K562 (cell line): ENCODE measurements around the gene TFF2. TPM values are rescaled to one million over a fixed set of nuclear protein-coding genes. Genes with fewer than 3 reads are reported as not detected.

Experiments used
- ATAC-seq: fragments of 200-7000 bp; cut with Tn5 transposase; 3 replicates; pipeline ENCODE4 v1.9.1; 2020; ENCODE audit warnings: moderate library complexity
- BruUV-seq: library from RNA; stranded (reverse); fragments of 400-500 nt; replicated peaks from 2 replicates; lab custom pipeline; 2021; lab: Mats Ljungman, UMichigan
- CTCF ChIA-PET: fragments of 300-600 bp; formaldehyde crosslinking; extraction: SDS; loops from one replicate; lab custom pipeline; 2021; ENCODE audit warnings: low intra/inter-chr PET ratio; lab: Yijun Ruan, JAX
- POLR2A ChIA-PET: fragments of 300-600, 350-650 bp; sonication (Branson Sonifier 250); formaldehyde crosslinking; extraction: SDS; loops from one replicate; lab custom pipeline; 2021; ENCODE audit warnings: antibody characterized with exemption, inconsistent platforms; lab: Yijun Ruan, JAX
- DNase-seq, 4 experiments: peaks; one replicate each; pipeline versions ENCODE4 v3.0.0 to v3.0.0-alpha.2; 2011 to 2018; ENCODE audit warnings: low spot score in 3 of 4, mixed read lengths in 3 of 4; ENCODE audit errors: extremely low read depth in 1 of 4
- FAIRE-seq: peaks from 2 replicates; lab custom pipeline; 2011; peaks lifted over from hg19 to GRCh38; lab: Jason Lieb, UNC
- H2AFZ ChIP-seq: 2 replicates; pipeline ENCODE4 v1.6.0; 2011; ENCODE audit warnings: low read depth, low read length, control low read depth, inconsistent platforms
- H3K27ac ChIP-seq: fragments of 200-600 bp; 3 replicates; pipeline ENCODE4 v1.8.0; 2011; ENCODE audit warnings: low read depth, mild to moderate bottlenecking, control low read depth, inconsistent platforms, low read length, moderate library complexity, mixed read lengths; ENCODE audit errors: extremely low read depth
- H3K27me3 ChIP-seq, 2 experiments: fragments of 300-600 bp in 1 of 2; 2 replicates in 1 of 2; 3 replicates in 1 of 2; pipeline versions ENCODE4 v1.6.0 to v1.8.0; 2011; ENCODE audit warnings: inconsistent platforms in 2 of 2, low read length in 2 of 2, mild to moderate bottlenecking in 1 of 2, mixed read lengths in 1 of 2, moderate library complexity in 1 of 2; ENCODE audit not compliant: control insufficient read depth in 2 of 2, insufficient read depth in 2 of 2
- H3K36me3 ChIP-seq: fragments of 300-600 bp; 3 replicates; pipeline ENCODE4 v1.8.0; 2011; ENCODE audit warnings: mild to moderate bottlenecking, low read length, inconsistent platforms; ENCODE audit not compliant: control insufficient read depth, insufficient read depth
- H3K4me1 ChIP-seq, 2 experiments: fragments of 200-600 bp in 1 of 2; replicated peaks in 1 of 2; 2 replicates in 1 of 2; 3 replicates in 1 of 2; pipeline versions ENCODE4 v1.5.1 to v1.8.0; 2011; ENCODE audit warnings: inconsistent platforms in 2 of 2, low read length in 2 of 2, mild to moderate bottlenecking in 1 of 2, mixed read lengths in 1 of 2, moderate library complexity in 1 of 2; ENCODE audit not compliant: control insufficient read depth in 2 of 2, insufficient read depth in 2 of 2
- H3K4me2 ChIP-seq: 2 replicates; pipeline ENCODE4 v1.6.1; 2011; ENCODE audit warnings: low read length, control low read depth, inconsistent platforms, mixed read lengths; ENCODE audit not compliant: insufficient read depth
- H3K4me3 ChIP-seq: fragments of 200-600 bp; sonication (generic), shearing (Covaris generic); 2 replicates; pipeline ENCODE4 v1.5.1; 2016; ENCODE audit warnings: control low read depth, inconsistent platforms
- H3K79me2 ChIP-seq: fragments of 200-600 bp; 3 replicates; pipeline ENCODE4 v1.8.0; 2011; ENCODE audit warnings: low read length, inconsistent platforms; ENCODE audit not compliant: control insufficient read depth, insufficient read depth
- H3K9ac ChIP-seq, 2 experiments: 2 replicates each; pipeline versions ENCODE4 v1.6.0 to v1.6.1; 2011; ENCODE audit warnings: low read depth in 2 of 2, low read length in 2 of 2, control low read depth in 1 of 2, inconsistent platforms in 1 of 2, mild to moderate bottlenecking in 1 of 2, mixed read lengths in 1 of 2; ENCODE audit not compliant: insufficient read depth in 1 of 2
- H3K9me1 ChIP-seq: one replicate; pipeline ENCODE4 v1.6.0; 2011; ENCODE audit warnings: inconsistent platforms, mild to moderate bottlenecking, low read length, moderate library complexity; ENCODE audit not compliant: control insufficient read depth, insufficient read depth
- H3K9me3 ChIP-seq: replicated peaks from 2 replicates; pipeline ENCODE4 v1.5.1; 2011; ENCODE audit warnings: low read depth, low read length, inconsistent platforms; ENCODE audit not compliant: control insufficient read depth, insufficient read depth
- H4K20me1 ChIP-seq: replicated peaks from 2 replicates; pipeline ENCODE4 v1.6.1; 2011; ENCODE audit warnings: low read length, inconsistent platforms, mixed read lengths; ENCODE audit not compliant: control insufficient read depth, insufficient read depth
- BMI1 ChIP-seq: fragments of 150-350 bp; IDR thresholded peaks from 2 replicates; pipeline ENCODE4 v1.6.1; 2014; ENCODE audit warnings: low read length
- MCM3 ChIP-seq: fragments of 450-650 bp; IDR thresholded peaks from 2 replicates; pipeline ENCODE4 v1.6.1; 2016
- MIER1 ChIP-seq: fragments of 450-650 bp; IDR thresholded peaks from 2 replicates; pipeline ENCODE4 v1.6.1; 2016; ENCODE audit warnings: antibody characterized with exemption, mild to moderate bottlenecking, low read depth
- MXI1 ChIP-seq: IDR thresholded peaks from 2 replicates; pipeline ENCODE4 v1.6.1; 2011; ENCODE audit warnings: low read depth, mild to moderate bottlenecking, improper control_type of control experiment, low read length
- POLR2AphosphoS2 ChIP-seq: IDR thresholded peaks from 2 replicates; pipeline ENCODE4 v1.6.1; 2012; ENCODE audit warnings: low read length, improper control_type of control experiment
- SIN3A ChIP-seq, 2 experiments: fragments of 150-350 bp in 1 of 2; IDR thresholded peaks; 2 replicates each; pipeline ENCODE4 v1.6.1; 2011 to 2016; ENCODE audit warnings: borderline replicate concordance in 2 of 2, low read depth in 2 of 2, low read length in 2 of 2, mild to moderate bottlenecking in 2 of 2, moderate library complexity in 2 of 2; ENCODE audit not compliant: control insufficient read depth in 1 of 2
- ZNF12 ChIP-seq: sonication (generic); formaldehyde crosslinking; IDR thresholded peaks from 2 replicates; pipeline ENCODE4 v1.4.0; 2020; ENCODE audit warnings: mild to moderate bottlenecking, missing genetic modification reagents
- ZNF764 ChIP-seq: fragments of 250-450 bp; sonication (Bioruptor Pico); IDR thresholded peaks from 2 replicates; pipeline ENCODE4 v1.4.0; 2020; ENCODE audit warnings: low read depth, mild to moderate bottlenecking, moderate library complexity
- ZNF780A ChIP-seq: fragments of 250-450 bp; sonication (Bioruptor Pico); IDR thresholded peaks from 2 replicates; pipeline ENCODE4 v1.5.0; 2021; ENCODE audit warnings: mild to moderate bottlenecking
- WGBS: fragments of 100-300 bp; shearing (Covaris generic); methylation state at CpG from one replicate; pipeline ENCODE4 v1.1.6; 2016; ENCODE audit warnings: low coverage, mixed read lengths; ENCODE audit not compliant: insufficient coverage; ENCODE audit errors: missing lambda C conversion rate; 5-methylcytosine and 5-hydroxymethylcytosine counted together
- in situ Hi-C: fragments of 300-500 bp; cut with MboI; formaldehyde crosslinking; loops from 4 replicates; pipeline ENCODE4 v1.15.0; 2018; ENCODE audit warnings: inconsistent platforms, mixed read lengths
- intact Hi-C: fragments of 100-400 bp; cut with micrococcal nuclease; formaldehyde crosslinking; loops from 2 replicates; pipeline ENCODE4 v1.14.2; 2022
- polyA plus RNA-seq, 8 experiments: library from polyadenylated mRNA; depleted of rRNA in 4 of 8; stranded (reverse) in 5 of 8; unstranded in 3 of 8; fragments of >200 nt; fragmentation: Nextera tagmentation in 2 of 8; fragmentation: Illumina TruSeq in 1 of 8; extraction: Ambion mirVana in 2 of 8; extraction: Trizol in 1 of 8; gene quantifications; 2 replicates each; pipeline versions ENCODE4 v1.2.1 to v1.2.3, GENCODE V29; 2011 to 2014; ENCODE audit warnings: inconsistent platforms in 1 of 8, missing spikeins in 1 of 8
- total RNA-seq, 7 experiments: library from RNA; depleted of rRNA in 6 of 7; stranded (reverse); fragments of >200 nt in 6 of 7; fragmentation: Illumina TruSeq in 2 of 7; extraction: Trizol in 2 of 7; gene quantifications; 2 replicates each; pipeline versions ENCODE4 v1.2.1 to v1.2.3, GENCODE V29; 2011 to 2021; ENCODE audit warnings: low replicate concordance in 1 of 7
- TF ChIP-seq, protein P1 (sequence below): sonication (generic); formaldehyde crosslinking; IDR thresholded peaks from 2 replicates; pipeline ENCODE4 v1.8.0; 2022; ENCODE audit warnings: mild to moderate bottlenecking, missing genetic modification reagents
- TF ChIP-seq, protein P2 (sequence below): sonication (generic); formaldehyde crosslinking; IDR thresholded peaks from 2 replicates; pipeline ENCODE4 v1.8.0; 2023; ENCODE audit warnings: missing genetic modification reagents, mild to moderate bottlenecking, borderline replicate concordance

TFF2 gene
- total and polyA plus RNA-seq, 9 of the 15 experiments (the other 6 are each of a cell fraction or from before 2014, with no cell fraction given): not detected

DNA sequence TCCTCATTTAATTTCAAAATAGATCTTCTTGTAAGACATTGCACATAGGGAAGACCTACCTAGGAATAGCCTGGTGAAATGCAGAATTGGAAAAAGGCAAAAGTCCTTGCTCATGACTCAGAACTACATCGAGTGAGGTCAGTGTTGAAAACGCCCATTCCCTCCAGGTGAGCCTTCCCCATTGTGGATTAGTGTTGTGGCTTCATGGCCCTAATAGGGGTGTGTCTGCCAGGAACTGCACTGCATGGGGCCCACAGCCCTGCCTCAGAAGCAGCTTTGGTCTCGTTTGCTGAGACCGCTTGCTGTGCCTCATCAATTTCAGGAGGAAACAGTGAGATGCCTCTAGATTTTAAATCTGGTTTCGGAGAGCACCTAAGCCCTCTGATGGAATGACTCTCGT is 52.6 kb downstream of the TFF2 start:
- CTCF ChIA-PET: interaction anchor here (1.3 kb wide), 1 partner anchor 11 kb away, joined by 4 read pairs; no protein-coding TSS in a partner anchor
- Histone ChIP-seq H3K9ac (no peak overlapping the region), H2AFZ (no peak overlapping the region), H3K4me2 (no peak overlapping the region), H3K9me1 (no peaks in the 10 kb centered on the region), H3K36me3 (no peaks in the 10 kb centered on the region), H4K20me1 (peaks cover 5% of the 10 kb centered on the region; the same call in 1 of the 2 replicates), H3K9me3 (no peaks in the 10 kb centered on the region), H3K4me3 (no peak overlapping the region), H3K27ac (no peak overlapping the region), H3K27me3 (peaks cover 60 to 82% of the 10 kb centered on the region in 2 experiments), H3K4me1 (peaks cover 0 to 8% of the 10 kb centered on the region in 2 experiments; a peak in 1 of 5 replicates), H3K79me2 (no peaks in the 10 kb centered on the region)
- WGBS: 0% methylated on average over 6 of the region's 6 CpGs
- no TSS peak for BruUV-seq
- ATAC-seq (no peak), DNase-seq (no peak), FAIRE-seq (no peak)
- POLR2A ChIA-PET: no interaction called here
- TF ChIP-seq POLR2AphosphoS2: no peak
- no peak for TF ChIP-seq MXI1
- in situ Hi-C loops: no loop called here
- intact Hi-C loops: no loop called here

DNA sequence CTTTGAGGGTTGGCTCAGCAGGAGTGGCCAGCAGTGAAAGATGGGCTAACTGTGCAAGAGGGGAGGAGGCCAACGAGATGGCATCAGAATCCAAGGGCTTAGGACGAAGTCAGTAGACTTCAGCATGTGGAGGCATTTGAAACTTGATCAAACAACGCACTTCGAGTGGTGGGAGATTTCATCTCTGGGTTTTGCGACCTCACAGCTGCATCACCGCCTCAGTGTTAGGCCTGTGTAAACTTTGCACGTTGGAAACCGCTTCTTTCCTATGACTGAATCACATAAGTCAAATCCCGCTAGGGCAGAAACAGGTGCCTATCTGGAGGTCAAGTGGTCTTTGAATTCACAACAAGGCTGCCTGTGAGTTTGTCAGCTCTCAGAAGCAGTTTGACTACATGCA is 53.4 kb downstream of the TFF2 start:
- Histone ChIP-seq H3K79me2 (no peaks in the 10 kb centered on the region), H3K27me3 (peaks cover 57 to 79% of the 10 kb centered on the region in 2 experiments), H3K9me1 (no peaks in the 10 kb centered on the region), H2AFZ (no peak overlapping the region), H3K4me3 (no peak overlapping the region), H3K27ac (no peak overlapping the region), H3K9me3 (no peaks in the 10 kb centered on the region), H4K20me1 (peaks cover 7% of the 10 kb centered on the region), H3K4me2 (no peak overlapping the region), H3K4me1 (peaks cover 0 to 8% of the 10 kb centered on the region in 2 experiments; a peak in 1 of 5 replicates), H3K9ac (no peak overlapping the region), H3K36me3 (no peaks in the 10 kb centered on the region)
- ATAC-seq: no peak
- CTCF ChIA-PET: no interaction called here
- no peak for DNase-seq
- BruUV-seq: no TSS peak
- intact Hi-C loops: no loop called here
- 1% methylated on average over 9 of the region's 9 CpGs for WGBS
- no peak for FAIRE-seq
- in situ Hi-C loops: no loop called here
- POLR2A ChIA-PET: no interaction called here
- TF ChIP-seq ZNF764 (CRISPR knock-in tag) (no peak), BMI1 (no peak), MIER1 (no peak), MCM3 (no peak), SIN3A (IDR thresholded peaks at IDR 0.05; ENCODE audit: borderline replicate concordance in 2 of 2, control insufficient read depth in 1 of 2, low read depth in 2 of 2, low read length in 2 of 2) (no peak), ZNF780A (no peak), ZNF12 (no peak)
- TF ChIP-seq, protein P1, sequence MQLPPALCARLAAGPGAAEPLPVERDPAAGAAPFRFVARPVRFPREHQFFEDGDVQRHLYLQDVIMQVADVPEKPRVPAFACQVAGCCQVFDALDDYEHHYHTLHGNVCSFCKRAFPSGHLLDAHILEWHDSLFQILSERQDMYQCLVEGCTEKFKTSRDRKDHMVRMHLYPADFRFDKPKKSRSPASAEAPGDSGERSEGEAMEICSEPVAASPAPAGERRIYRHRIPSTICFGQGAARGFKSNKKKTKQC (CRISPR knock-in tag): no peak
- TF ChIP-seq, protein P2, sequence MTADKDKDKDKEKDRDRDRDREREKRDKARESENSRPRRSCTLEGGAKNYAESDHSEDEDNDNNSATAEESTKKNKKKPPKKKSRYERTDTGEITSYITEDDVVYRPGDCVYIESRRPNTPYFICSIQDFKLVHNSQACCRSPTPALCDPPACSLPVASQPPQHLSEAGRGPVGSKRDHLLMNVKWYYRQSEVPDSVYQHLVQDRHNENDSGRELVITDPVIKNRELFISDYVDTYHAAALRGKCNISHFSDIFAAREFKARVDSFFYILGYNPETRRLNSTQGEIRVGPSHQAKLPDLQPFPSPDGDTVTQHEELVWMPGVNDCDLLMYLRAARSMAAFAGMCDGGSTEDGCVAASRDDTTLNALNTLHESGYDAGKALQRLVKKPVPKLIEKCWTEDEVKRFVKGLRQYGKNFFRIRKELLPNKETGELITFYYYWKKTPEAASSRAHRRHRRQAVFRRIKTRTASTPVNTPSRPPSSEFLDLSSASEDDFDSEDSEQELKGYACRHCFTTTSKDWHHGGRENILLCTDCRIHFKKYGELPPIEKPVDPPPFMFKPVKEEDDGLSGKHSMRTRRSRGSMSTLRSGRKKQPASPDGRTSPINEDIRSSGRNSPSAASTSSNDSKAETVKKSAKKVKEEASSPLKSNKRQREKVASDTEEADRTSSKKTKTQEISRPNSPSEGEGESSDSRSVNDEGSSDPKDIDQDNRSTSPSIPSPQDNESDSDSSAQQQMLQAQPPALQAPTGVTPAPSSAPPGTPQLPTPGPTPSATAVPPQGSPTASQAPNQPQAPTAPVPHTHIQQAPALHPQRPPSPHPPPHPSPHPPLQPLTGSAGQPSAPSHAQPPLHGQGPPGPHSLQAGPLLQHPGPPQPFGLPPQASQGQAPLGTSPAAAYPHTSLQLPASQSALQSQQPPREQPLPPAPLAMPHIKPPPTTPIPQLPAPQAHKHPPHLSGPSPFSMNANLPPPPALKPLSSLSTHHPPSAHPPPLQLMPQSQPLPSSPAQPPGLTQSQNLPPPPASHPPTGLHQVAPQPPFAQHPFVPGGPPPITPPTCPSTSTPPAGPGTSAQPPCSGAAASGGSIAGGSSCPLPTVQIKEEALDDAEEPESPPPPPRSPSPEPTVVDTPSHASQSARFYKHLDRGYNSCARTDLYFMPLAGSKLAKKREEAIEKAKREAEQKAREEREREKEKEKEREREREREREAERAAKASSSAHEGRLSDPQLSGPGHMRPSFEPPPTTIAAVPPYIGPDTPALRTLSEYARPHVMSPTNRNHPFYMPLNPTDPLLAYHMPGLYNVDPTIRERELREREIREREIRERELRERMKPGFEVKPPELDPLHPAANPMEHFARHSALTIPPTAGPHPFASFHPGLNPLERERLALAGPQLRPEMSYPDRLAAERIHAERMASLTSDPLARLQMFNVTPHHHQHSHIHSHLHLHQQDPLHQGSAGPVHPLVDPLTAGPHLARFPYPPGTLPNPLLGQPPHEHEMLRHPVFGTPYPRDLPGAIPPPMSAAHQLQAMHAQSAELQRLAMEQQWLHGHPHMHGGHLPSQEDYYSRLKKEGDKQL: no peak
